Amniotic epithelial cell (primary cell): ENCODE measurements around the gene BTBD9.
"Not testable (repeated sequence)": the region's sequence is repeated elsewhere in the genome, so short reads cannot be mapped to it uniquely, and the experiment has no call there.

Experiments used
- DNase-seq: peaks from one replicate; pipeline ENCODE4 v3.0.0-alpha.2; 2010; ENCODE audit warnings: low read depth

The BTBD9 gene

DNA sequence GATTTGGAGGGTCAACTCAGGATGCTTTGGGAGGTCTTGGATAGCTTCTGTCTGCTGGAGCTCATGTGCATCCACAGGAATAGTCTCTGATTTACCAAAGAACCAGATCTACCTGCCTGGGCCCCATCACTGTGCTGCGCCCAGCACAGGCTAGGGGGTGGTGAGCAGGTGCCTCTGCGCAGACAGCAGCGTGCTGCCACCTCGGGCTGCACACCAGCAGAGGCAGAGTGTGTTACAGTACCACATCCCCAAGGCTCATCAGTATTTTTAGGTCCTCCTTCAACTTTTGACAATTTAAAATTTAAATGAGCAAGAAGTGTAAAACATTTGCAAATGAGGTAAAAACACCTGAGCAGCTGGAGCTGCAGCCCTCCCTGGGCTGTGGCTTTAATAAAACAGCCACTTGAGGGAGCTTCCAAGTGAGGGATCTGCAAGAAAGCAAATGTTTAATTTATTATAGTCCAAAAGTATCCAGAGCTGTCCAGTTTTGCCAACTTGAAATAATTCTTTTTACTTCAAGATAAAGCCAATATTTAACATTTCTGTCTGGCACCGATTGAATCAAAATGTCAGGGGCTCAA lies 495.3 kb downstream of the BTBD9 start:
- no peak for DNase-seq

GRCh38 chr6:38143191-38144150 lies 496.3 kb downstream of the BTBD9 start:
- peak; percentile 37 for DNase-seq

- no peak for DNase-seq
Measured at GRCh38 chr6:38142178-38142902, 497.4 kb downstream of the BTBD9 start.

DNA sequence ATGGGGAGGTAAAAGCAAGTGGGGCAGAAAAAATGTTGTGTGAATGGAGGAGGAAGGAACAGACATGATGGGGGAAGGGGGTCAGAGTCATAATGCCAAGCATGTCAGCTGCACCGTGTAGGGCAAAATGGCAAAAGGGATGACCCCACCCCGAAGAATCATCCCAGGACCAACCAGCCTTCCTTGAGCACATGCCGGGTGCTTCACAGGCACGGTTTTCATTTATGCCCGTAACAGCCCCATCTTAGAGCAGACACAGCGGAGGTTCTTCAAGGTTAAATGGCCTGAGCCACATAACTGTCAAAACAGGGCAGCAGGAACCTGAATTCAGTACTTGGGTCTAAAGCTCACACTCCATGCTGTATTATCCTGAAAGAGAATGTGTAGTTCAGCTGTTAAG lies 498.0 kb downstream of the BTBD9 start:
- no peak for DNase-seq

DNA sequence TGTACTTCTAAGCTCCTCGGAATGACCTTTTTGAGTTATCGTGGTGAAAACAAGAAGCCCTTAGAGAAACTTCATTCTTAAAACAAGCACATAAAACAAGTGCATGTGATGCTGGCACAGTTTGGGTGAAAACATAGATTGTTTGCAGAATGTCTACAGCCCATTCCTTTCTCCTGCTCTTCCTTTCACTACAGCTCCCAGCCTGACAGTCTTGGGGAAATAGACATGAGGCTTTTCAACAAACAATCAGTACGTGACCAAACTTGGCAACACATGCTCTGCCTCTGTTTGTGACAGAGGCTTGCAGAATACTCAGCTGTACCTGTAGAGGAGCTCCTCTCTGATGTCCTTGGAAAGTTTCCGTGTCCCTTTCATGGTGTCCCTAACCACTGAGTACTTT lies 498.6 kb downstream of the BTBD9 start:
- no peak for DNase-seq

- DNase-seq, result no peak
Measured at GRCh38 chr6:38138374-38138773, 501.4 kb downstream of the BTBD9 start.

DNA sequence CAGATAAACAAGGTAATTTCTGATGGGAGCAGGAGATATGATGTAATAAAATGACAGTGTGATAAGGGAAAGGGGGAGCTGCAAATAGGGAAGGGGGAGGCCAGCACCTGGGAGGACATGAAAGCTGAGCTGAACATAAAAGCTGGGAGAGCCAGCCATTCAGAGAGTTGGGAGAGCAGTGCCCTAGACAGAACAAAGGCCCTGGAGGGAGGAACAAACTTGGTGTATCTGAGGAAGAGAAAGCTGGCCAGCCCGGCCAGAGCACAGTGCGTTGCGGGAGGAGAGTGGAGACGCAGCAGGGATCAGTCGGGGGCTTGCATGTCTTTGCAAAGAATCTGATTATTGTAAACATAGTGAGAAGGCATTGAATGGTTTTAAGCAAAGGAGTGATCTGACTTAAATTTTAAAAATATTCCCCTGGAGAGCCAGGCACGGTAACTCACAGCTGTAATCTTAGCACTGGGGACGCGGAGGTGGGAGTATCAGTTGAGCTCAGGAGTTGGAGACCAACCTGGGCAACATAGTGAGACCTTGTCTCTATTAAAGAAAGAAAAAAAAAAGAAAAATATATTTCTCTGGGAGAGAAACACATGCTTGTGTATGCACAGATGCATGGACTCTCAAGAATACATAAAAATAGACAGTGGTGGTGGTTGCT lies 502.0 kb downstream of the BTBD9 start:
- DNase-seq, result no peak

DNA sequence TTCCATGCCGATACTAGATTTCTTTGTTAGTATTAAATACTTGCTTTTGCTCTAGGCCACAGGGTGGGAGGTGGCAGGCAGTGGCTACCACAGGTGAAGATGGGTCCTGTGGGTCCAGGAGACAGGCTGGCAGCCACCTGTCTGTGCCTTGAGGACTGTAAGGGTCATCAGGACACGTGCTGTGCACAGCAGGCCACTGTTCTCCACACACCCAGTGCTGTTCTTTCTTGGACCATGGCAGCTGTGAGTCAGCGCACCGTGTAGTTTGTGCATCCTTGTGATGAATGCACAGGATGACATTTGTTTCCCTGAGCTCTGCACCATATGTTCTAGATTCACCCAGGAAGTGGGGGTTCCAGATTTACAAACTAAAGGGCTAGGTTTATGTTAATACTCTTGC lies 503.2 kb downstream of the BTBD9 start:
- no peak for DNase-seq

DNA sequence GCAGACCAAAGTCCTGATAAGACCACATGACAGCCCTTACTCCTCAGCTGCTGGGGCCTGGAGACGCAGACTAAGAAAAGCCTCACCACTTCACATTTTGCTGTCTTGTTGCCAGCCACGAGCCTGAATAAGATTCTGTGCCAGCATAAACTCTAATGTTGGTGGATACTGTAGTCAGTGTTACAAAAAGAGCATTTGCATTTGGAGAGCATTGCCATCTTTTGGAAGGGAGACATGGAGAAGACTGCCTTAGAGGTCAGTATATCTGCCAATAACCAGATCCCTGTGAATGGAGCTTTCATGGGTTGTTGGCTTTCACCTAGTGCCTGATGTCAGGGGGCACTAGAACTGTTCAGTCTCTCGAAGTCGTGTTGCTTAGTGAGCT lies 505.0 kb downstream of the BTBD9 start:
- no peak for DNase-seq

DNA sequence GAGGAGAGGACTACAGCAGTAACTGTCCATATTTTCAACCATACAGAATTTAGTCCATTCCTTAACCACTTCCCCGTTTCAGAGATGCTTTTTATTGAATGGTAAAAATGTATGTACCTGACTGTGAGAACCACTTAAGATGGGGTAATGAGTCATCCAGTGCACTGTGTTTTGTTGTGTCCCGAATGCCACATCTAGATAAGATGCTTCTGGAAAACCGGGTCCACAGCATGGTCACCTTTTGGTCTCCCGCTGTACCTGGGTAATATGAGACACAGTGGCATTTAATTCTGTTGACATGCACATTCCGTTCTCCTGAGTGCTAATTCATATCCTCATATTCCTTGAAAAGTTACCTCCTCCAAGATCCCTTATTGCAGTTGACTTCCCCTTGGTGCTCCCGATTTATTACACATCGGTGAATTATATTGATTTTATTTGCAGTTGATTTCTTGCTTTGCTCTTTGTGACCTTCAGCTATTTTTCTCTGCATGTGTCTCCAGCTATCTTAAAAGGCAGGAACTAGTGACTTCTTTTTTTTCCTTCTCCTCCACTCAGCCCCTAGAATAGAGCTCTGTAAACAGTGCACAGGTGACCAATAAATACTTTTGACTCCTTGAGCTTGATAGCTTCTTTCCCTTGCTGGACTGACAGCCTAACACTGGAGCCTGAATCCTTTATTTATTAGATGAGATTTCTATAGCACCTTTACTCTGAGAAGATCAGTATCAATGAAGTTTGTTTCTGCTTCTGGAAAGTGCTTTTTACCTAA lies 505.6 kb downstream of the BTBD9 start:
- no peak for DNase-seq

DNA sequence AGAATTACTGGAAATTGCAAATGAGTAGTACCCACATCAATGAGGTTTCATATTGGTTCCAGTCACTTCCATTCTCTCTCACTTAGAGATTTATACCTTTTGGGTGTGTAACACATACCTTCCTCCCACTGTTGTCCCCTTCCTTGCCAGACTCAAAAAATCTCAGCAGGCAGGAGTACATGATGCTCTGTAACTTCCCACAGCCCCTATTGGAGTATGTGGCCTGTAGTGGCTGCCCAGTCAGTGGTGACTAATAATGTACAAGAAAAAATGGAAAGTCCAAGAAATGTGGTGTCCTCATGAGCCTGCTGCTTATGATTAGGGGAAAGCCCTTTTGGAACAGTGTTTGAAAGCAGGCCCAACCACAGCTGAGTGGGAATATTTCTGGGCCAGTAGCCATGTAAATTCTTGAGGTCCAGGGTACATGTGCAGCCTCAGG lies 508.2 kb downstream of the BTBD9 start:
- DNase-seq, result peak; percentile 96

GRCh38 chr6:38127284-38127683 lies 512.4 kb downstream of the BTBD9 start:
- DNase-seq, result no peak

- DNase-seq, result not testable (repeated sequence)
Measured at GRCh38 chr6:38124224-38124926, 515.4 kb downstream of the BTBD9 start.

GRCh38 chr6:38119516-38119915 lies 520.2 kb downstream of the BTBD9 start:
- DNase-seq, result no peak

DNA sequence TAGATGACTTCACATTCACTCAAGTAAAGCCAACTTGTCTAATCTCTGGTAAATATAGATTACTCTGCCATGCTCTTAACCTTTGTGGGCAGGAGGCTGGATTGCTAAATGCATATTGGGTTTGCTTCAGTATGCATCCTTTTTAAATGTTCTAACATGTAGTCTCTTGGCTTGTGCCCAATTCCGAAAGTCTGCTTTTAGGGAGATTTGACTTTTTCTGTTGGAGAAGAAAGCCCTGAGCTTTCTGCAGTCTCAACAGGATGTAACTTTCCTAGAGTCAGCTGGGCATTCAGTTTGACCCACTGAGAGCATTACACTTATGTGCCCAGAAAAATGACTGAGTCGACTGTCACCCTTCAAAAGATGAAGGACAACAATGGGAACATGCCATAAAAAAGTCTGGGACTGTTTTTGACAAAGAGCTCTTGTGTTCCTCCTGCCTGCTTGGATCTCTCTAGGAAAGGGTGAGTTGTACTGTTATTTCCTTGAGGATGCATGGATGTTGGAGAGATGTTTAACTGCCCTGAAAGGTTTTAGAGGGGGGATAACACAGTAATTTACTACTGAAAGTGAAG lies 520.9 kb downstream of the BTBD9 start:
- no peak for DNase-seq
